NCI-H748 (cell line): ENCODE measurements around the gene SESN2.

Experiments used
- DNase-seq: peaks from one replicate; lab custom pipeline; 2025; ENCODE audit not compliant: unreplicated experiment; lab: John Stamatoyannopoulos, UW

Gene SESN2

GRCh38 chr1:28259252-28259933 lies at the start of gene SESN2:
TSS of gene SESN2 (plus strand) at chr1:28259518. CDS start at chr1:28259848, 330 bp downstream.
- peak; percentile 95 for DNase-seq

GRCh38 chr1:28209700-28210099 lies 49.6 kb upstream of the SESN2 start:
- DNase-seq, result no peak

GRCh38 chr1:28213315-28213714 lies 46.0 kb upstream of the SESN2 start:
- DNase-seq, result no peak

- DNase-seq, result no peak
Observed at GRCh38 chr1:28229089-28229488, 30.2 kb upstream of the SESN2 start.

GRCh38 chr1:28229996-28230395 lies 29.3 kb upstream of the SESN2 start:
- no peak for DNase-seq

- peak; percentile 89 for DNase-seq
Observed at GRCh38 chr1:28232558-28233263, 26.6 kb upstream of the SESN2 start, which contains the start of gene DNAJC8. TSS of gene DNAJC8 (minus strand) at chr1:28233029. CDS start at chr1:28232998, 31 bp downstream.

GRCh38 chr1:28233264-28233606 lies 26.1 kb upstream of the SESN2 start:
- no peak for DNase-seq

GRCh38 chr1:28235755-28236655 lies 23.3 kb upstream of the SESN2 start, which contains the start of gene ATP5IF1:
TSS of gene ATP5IF1 (plus strand) at chr1:28236124. CDS start at chr1:28236184, 60 bp downstream.
- DNase-seq, result peak; percentile 96

- no peak for DNase-seq
Observed at GRCh38 chr1:28236656-28237322, 22.5 kb upstream of the SESN2 start.

GRCh38 chr1:28239004-28239403 lies 20.3 kb upstream of the SESN2 start:
- no peak for DNase-seq

- DNase-seq, result no peak
Observed at GRCh38 chr1:28240024-28240423, 19.3 kb upstream of the SESN2 start.

GRCh38 chr1:28241638-28242241 lies 17.6 kb upstream of the SESN2 start:
- DNase-seq, result no peak

- DNase-seq, result no peak
Observed at GRCh38 chr1:28243685-28244311, 15.5 kb upstream of the SESN2 start.

- no peak for DNase-seq
Observed at GRCh38 chr1:28244549-28245251, 14.6 kb upstream of the SESN2 start.

- DNase-seq, result peak; percentile 35
Observed at GRCh38 chr1:28246427-28246832, 12.9 kb upstream of the SESN2 start.

- DNase-seq, result no peak
Observed at GRCh38 chr1:28247612-28248272, 11.6 kb upstream of the SESN2 start.

- DNase-seq, result peak; percentile 60
Observed at GRCh38 chr1:28248273-28249012, 10.9 kb upstream of the SESN2 start.
